GM23338 (cell line): Measurements from ENCODE around the gene CIT.

Experiments used
- CREB1 ChIP-seq: fragments of 250-450 bp; sonication (Bioruptor Pico); IDR thresholded peaks from 2 replicates; pipeline ENCODE4 v1.5.0; 2020; ENCODE audit warnings: low read depth, mild to moderate bottlenecking, moderate library complexity
- EZH2 ChIP-seq: fragments of 200-600 bp; sonication (generic); IDR thresholded peaks from one replicate; pipeline ENCODE4 v1.8.0; 2017; ENCODE audit warnings: antibody characterized with exemption, mild to moderate bottlenecking, low read depth; ENCODE audit not compliant: unreplicated experiment
- EZH2phosphoT487 ChIP-seq: fragments of 200-600 bp; sonication (generic); IDR thresholded peaks from one replicate; pipeline ENCODE4 v1.8.1; 2018; ENCODE audit warnings: antibody characterized with exemption; ENCODE audit not compliant: unreplicated experiment
- JUNB ChIP-seq: IDR thresholded peaks from one replicate; pipeline ENCODE4 v1.6.1; 2016; ENCODE audit warnings: antibody characterized with exemption; ENCODE audit not compliant: unreplicated experiment
- POLR2AphosphoS5 ChIP-seq: IDR thresholded peaks from 2 replicates; pipeline ENCODE4 v1.6.1; 2016; ENCODE audit warnings: antibody characterized with exemption, low read depth
- STAT1 ChIP-seq: IDR thresholded peaks from one replicate; pipeline ENCODE4 v1.6.1; 2016; ENCODE audit warnings: antibody characterized with exemption; ENCODE audit not compliant: unreplicated experiment
- TF ChIP-seq, protein P1 (sequence below), 2 experiments: fragments of 200-600 bp in 1 of 2; sonication (generic) in 1 of 2; conservative IDR thresholded peaks; 2 replicates each; pipeline versions ENCODE4 v1.5.1 to v1.6.1; 2016 to 2017; ENCODE audit warnings: antibody characterized with exemption in 2 of 2, low read depth in 2 of 2, mild to moderate bottlenecking in 2 of 2, moderate library complexity in 1 of 2
- TF ChIP-seq, protein P2 (sequence below): IDR thresholded peaks from one replicate; pipeline ENCODE4 v1.6.1; 2018; ENCODE audit warnings: antibody characterized with exemption; ENCODE audit not compliant: unreplicated experiment
- TF ChIP-seq, protein P3 (sequence below): fragments of 250-450 bp; sonication (Bioruptor Pico); IDR thresholded peaks from 2 replicates; pipeline ENCODE4 v1.5.0; 2020; ENCODE audit warnings: mild to moderate bottlenecking, moderate library complexity

DNA sequence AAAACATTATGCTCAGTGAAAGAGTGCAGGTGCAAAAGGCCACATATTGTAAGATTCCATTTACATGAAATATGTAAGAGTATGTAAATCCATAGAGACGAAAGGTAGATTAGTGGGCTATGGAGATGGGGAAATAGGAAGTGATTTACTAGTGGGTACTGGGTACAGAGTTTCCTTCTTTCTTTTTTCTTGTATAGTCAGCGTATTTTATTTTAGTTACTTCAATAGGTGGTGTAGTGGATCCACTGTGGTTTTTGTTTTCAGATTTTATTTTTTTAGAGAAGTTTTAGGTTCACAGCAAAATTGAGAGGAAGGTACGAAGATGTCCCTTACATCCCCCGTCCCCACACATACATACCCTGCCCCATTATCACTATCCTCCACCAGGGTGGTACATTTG, 6.1 kb upstream of the CIT start:
- TF ChIP-seq JUNB (no peak), POLR2AphosphoS5 (no peak), EZH2phosphoT487 (no peak), EZH2 (no peak), CREB1 (CRISPR knock-in tag) (no peak), STAT1 (no peak)
- TF ChIP-seq, protein P1, sequence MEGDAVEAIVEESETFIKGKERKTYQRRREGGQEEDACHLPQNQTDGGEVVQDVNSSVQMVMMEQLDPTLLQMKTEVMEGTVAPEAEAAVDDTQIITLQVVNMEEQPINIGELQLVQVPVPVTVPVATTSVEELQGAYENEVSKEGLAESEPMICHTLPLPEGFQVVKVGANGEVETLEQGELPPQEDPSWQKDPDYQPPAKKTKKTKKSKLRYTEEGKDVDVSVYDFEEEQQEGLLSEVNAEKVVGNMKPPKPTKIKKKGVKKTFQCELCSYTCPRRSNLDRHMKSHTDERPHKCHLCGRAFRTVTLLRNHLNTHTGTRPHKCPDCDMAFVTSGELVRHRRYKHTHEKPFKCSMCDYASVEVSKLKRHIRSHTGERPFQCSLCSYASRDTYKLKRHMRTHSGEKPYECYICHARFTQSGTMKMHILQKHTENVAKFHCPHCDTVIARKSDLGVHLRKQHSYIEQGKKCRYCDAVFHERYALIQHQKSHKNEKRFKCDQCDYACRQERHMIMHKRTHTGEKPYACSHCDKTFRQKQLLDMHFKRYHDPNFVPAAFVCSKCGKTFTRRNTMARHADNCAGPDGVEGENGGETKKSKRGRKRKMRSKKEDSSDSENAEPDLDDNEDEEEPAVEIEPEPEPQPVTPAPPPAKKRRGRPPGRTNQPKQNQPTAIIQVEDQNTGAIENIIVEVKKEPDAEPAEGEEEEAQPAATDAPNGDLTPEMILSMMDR (conservative IDR thresholded peaks at IDR 0.05; ENCODE audit: low read depth in 2 of 2) = no peak
- TF ChIP-seq, protein P2, sequence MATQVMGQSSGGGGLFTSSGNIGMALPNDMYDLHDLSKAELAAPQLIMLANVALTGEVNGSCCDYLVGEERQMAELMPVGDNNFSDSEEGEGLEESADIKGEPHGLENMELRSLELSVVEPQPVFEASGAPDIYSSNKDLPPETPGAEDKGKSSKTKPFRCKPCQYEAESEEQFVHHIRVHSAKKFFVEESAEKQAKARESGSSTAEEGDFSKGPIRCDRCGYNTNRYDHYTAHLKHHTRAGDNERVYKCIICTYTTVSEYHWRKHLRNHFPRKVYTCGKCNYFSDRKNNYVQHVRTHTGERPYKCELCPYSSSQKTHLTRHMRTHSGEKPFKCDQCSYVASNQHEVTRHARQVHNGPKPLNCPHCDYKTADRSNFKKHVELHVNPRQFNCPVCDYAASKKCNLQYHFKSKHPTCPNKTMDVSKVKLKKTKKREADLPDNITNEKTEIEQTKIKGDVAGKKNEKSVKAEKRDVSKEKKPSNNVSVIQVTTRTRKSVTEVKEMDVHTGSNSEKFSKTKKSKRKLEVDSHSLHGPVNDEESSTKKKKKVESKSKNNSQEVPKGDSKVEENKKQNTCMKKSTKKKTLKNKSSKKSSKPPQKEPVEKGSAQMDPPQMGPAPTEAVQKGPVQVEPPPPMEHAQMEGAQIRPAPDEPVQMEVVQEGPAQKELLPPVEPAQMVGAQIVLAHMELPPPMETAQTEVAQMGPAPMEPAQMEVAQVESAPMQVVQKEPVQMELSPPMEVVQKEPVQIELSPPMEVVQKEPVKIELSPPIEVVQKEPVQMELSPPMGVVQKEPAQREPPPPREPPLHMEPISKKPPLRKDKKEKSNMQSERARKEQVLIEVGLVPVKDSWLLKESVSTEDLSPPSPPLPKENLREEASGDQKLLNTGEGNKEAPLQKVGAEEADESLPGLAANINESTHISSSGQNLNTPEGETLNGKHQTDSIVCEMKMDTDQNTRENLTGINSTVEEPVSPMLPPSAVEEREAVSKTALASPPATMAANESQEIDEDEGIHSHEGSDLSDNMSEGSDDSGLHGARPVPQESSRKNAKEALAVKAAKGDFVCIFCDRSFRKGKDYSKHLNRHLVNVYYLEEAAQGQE = no peak
- TF ChIP-seq, protein P3, sequence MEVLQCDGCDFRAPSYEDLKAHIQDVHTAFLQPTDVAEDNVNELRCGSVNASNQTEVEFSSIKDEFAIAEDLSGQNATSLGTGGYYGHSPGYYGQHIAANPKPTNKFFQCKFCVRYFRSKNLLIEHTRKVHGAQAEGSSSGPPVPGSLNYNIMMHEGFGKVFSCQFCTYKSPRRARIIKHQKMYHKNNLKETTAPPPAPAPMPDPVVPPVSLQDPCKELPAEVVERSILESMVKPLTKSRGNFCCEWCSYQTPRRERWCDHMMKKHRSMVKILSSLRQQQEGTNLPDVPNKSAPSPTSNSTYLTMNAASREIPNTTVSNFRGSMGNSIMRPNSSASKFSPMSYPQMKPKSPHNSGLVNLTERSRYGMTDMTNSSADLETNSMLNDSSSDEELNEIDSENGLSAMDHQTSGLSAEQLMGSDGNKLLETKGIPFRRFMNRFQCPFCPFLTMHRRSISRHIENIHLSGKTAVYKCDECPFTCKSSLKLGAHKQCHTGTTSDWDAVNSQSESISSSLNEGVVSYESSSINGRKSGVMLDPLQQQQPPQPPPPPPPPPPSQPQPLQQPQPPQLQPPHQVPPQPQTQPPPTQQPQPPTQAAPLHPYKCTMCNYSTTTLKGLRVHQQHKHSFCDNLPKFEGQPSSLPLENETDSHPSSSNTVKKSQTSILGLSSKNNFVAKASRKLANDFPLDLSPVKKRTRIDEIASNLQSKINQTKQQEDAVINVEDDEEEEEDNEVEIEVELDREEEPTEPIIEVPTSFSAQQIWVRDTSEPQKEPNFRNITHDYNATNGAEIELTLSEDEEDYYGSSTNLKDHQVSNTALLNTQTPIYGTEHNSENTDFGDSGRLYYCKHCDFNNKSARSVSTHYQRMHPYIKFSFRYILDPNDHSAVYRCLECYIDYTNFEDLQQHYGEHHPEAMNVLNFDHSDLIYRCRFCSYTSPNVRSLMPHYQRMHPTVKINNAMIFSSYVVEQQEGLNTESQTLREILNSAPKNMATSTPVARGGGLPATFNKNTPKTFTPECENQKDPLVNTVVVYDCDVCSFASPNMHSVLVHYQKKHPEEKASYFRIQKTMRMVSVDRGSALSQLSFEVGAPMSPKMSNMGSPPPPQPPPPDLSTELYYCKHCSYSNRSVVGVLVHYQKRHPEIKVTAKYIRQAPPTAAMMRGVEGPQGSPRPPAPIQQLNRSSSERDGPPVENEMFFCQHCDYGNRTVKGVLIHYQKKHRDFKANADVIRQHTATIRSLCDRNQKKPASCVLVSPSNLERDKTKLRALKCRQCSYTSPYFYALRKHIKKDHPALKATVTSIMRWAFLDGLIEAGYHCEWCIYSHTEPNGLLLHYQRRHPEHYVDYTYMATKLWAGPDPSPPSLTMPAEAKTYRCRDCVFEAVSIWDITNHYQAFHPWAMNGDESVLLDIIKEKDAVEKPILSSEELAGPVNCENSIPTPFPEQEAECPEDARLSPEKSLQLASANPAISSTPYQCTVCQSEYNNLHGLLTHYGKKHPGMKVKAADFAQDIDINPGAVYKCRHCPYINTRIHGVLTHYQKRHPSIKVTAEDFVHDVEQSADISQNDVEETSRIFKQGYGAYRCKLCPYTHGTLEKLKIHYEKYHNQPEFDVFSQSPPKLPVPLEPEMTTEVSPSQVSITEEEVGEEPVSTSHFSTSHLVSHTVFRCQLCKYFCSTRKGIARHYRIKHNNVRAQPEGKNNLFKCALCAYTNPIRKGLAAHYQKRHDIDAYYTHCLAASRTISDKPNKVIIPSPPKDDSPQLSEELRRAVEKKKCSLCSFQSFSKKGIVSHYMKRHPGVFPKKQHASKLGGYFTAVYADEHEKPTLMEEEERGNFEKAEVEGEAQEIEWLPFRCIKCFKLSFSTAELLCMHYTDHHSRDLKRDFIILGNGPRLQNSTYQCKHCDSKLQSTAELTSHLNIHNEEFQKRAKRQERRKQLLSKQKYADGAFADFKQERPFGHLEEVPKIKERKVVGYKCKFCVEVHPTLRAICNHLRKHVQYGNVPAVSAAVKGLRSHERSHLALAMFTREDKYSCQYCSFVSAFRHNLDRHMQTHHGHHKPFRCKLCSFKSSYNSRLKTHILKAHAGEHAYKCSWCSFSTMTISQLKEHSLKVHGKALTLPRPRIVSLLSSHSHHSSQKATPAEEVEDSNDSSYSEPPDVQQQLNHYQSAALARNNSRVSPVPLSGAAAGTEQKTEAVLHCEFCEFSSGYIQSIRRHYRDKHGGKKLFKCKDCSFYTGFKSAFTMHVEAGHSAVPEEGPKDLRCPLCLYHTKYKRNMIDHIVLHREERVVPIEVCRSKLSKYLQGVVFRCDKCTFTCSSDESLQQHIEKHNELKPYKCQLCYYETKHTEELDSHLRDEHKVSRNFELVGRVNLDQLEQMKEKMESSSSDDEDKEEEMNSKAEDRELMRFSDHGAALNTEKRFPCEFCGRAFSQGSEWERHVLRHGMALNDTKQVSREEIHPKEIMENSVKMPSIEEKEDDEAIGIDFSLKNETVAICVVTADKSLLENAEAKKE = no peak
